B cell (primary cell): ENCODE measurements around the gene NKX1-2. TPM values are rescaled to one million over a fixed set of nuclear protein-coding genes. Genes with fewer than 3 reads are reported as not detected.

Source experiments
- ATAC-seq: fragments of 200-7000 bp; cut with Tn5 transposase; one replicate; pipeline ENCODE4 v1.10.0; 2021; ENCODE audit warnings: low read depth, mild to moderate bottlenecking, moderate number of reproducible peaks, moderate library complexity
- CTCF ChIA-PET: fragments of 350-600 bp; sonication (Branson Sonifier 250); formaldehyde crosslinking; loops from one replicate; lab custom pipeline; 2021; ENCODE audit warnings: antibody characterized with exemption, inconsistent platforms; lab: Charles Lee
- POLR2A ChIA-PET: fragments of 350-600 bp; sonication (Branson Sonifier 250); formaldehyde crosslinking; loops from one replicate; lab custom pipeline; 2021; ENCODE audit warnings: antibody characterized with exemption; lab: Charles Lee
- DNase-seq: peaks from one replicate; pipeline ENCODE4 v3.0.0; 2013
- H2AFZ ChIP-seq: 2 replicates; pipeline ENCODE4 v1.6.1; 2012; ENCODE audit warnings: mild to moderate bottlenecking, low read depth, low read length; ENCODE audit not compliant: insufficient read depth, poor library complexity, severe bottlenecking
- H3K27ac ChIP-seq, 2 donors: 1 replicate in 1 of 2; 2 replicates in 1 of 2; pipeline ENCODE4 v1.5.1; 2012 to 2013; ENCODE audit warnings: low read length in 2 of 2, mild to moderate bottlenecking in 2 of 2, moderate library complexity in 1 of 2
- H3K27me3 ChIP-seq, 4 experiments: fragments of 200-600 bp in 1 of 4; sonication (generic) in 1 of 4; replicated peaks in 1 of 4; 1 replicate in 2 of 4; 2 replicates in 2 of 4; pipeline versions ENCODE4 v1.6.1 to v1.7.0; 2013 to 2016; ENCODE audit warnings: low read length in 3 of 4, mild to moderate bottlenecking in 2 of 4, mixed read lengths in 1 of 4, moderate library complexity in 1 of 4; ENCODE audit not compliant: insufficient read depth in 4 of 4, control insufficient read depth in 3 of 4; ENCODE audit errors: control extremely low read depth in 1 of 4
- H3K36me3 ChIP-seq, 2 experiments: replicated peaks in 1 of 2; 1 replicate in 1 of 2; 2 replicates in 1 of 2; pipeline versions ENCODE4 v1.6.1 to v1.7.1; 2013; ENCODE audit warnings: low read length in 1 of 2; ENCODE audit not compliant: insufficient read depth in 2 of 2, control insufficient read depth in 1 of 2; ENCODE audit errors: control extremely low read depth in 1 of 2, extremely low read depth in 1 of 2
- H3K4me1 ChIP-seq, 2 donors: fragments of 200-600 bp in 1 of 2; sonication (generic) in 1 of 2; 1 replicate in 1 of 2; 2 replicates in 1 of 2; pipeline versions ENCODE4 v1.5.1 to v1.6.1; 2013 to 2017; ENCODE audit warnings: low read length in 2 of 2; ENCODE audit not compliant: control insufficient read depth in 2 of 2, insufficient read depth in 2 of 2
- H3K4me2 ChIP-seq: replicated peaks from 2 replicates; pipeline ENCODE3; 2012; ENCODE audit warnings: mild to moderate bottlenecking, low read depth, low read length; ENCODE audit not compliant: poor library complexity, severe bottlenecking
- H3K4me3 ChIP-seq, 5 experiments: fragments of 200-600 bp in 1 of 5; sonication (generic) in 1 of 5; 1 replicate in 3 of 5; 2 replicates in 2 of 5; pipeline versions ENCODE4 v1.5.1 to v1.7.0; 2011 to 2016; ENCODE audit warnings: low read length in 4 of 5, mild to moderate bottlenecking in 4 of 5, low read depth in 2 of 5, control low read depth in 1 of 5, moderate library complexity in 1 of 5; ENCODE audit not compliant: insufficient read depth in 1 of 5; ENCODE audit errors: control extremely low read depth in 1 of 5, extremely low read depth in 1 of 5
- H3K79me2 ChIP-seq: fragments of 200-600 bp; sonication (generic); one replicate; pipeline ENCODE4 v1.6.0; 2016; ENCODE audit warnings: low read length; ENCODE audit not compliant: control insufficient read depth, insufficient read depth
- H3K9ac ChIP-seq: fragments of 200-600 bp; sonication (generic); 2 replicates; pipeline ENCODE4 v1.6.1; 2017; ENCODE audit warnings: mild to moderate bottlenecking, low read length, moderate library complexity
- H3K9me3 ChIP-seq, 3 donors: one replicate each; pipeline versions ENCODE4 v1.6.1 to v1.7.1; 2013; ENCODE audit warnings: low read length in 2 of 3; ENCODE audit not compliant: control insufficient read depth in 2 of 3, insufficient read depth in 1 of 3; ENCODE audit errors: control extremely low read depth in 1 of 3
- H4K20me1 ChIP-seq: 2 replicates; pipeline ENCODE4 v1.6.0; 2012; ENCODE audit warnings: mild to moderate bottlenecking, low read length; ENCODE audit not compliant: insufficient read depth, control insufficient read depth, poor library complexity, severe bottlenecking
- H3K27ac Mint-ChIP-seq: one replicate; pipeline ENCODE4 v1.8.0; 2021; ENCODE audit warnings: mixed read lengths
- H3K27me3 Mint-ChIP-seq: one replicate; pipeline ENCODE4 v1.8.0; 2021; ENCODE audit warnings: mixed read lengths
- H3K4me1 Mint-ChIP-seq: one replicate; pipeline ENCODE4 v1.8.0; 2021; ENCODE audit warnings: mixed read lengths
- H3K4me3 Mint-ChIP-seq: one replicate; pipeline ENCODE4 v1.8.0; 2021; ENCODE audit warnings: mixed read lengths
- H3K9me3 Mint-ChIP-seq: one replicate; pipeline ENCODE4 v1.8.0; 2022; ENCODE audit warnings: mixed read lengths; ENCODE audit not compliant: insufficient read depth
- EZH2 ChIP-seq: IDR thresholded peaks from 2 replicates; pipeline ENCODE4 v1.6.1; 2012; ENCODE audit warnings: borderline replicate concordance, low read depth, mild to moderate bottlenecking, moderate library complexity, low read length; ENCODE audit not compliant: insufficient read depth, poor library complexity, severe bottlenecking
- WGBS: methylation state at CpG from one replicate; pipeline ENCODE4 v1.1.5; 2013; ENCODE audit warnings: missing lambda C conversion rate; ENCODE audit not compliant: insufficient coverage; 5-methylcytosine and 5-hydroxymethylcytosine counted together
- intact Hi-C: fragments of 100-400 bp; cut with micrococcal nuclease; formaldehyde crosslinking; loops from one replicate; pipeline ENCODE4 v1.10.0; 2022
- polyA plus RNA-seq: library from polyadenylated mRNA; depleted of rRNA; stranded (reverse); fragments of >200 nt; gene quantifications from 2 replicates; pipeline ENCODE4 v1.2.3, GENCODE V29; 2012
- total RNA-seq, 2 donors: library from RNA; stranded (reverse); fragments of 120-200 nt in 1 of 2; gene quantifications; 1 replicate in 1 of 2; 2 replicates in 1 of 2; pipeline versions ENCODE4 v1.2.3 to v1.2.4, GENCODE V29; 2013 to 2022
- TF ChIP-seq, protein P1 (sequence below): fragments of 200-600 bp; IDR thresholded peaks from one replicate; pipeline ENCODE4 v1.8.0; 2022; ENCODE audit warnings: antibody characterized with exemption, mild to moderate bottlenecking

The NKX1-2 gene
- total and polyA plus RNA-seq, 2 donors (not counting 1 experiment from before 2014, with no cell fraction given), result not detected

DNA sequence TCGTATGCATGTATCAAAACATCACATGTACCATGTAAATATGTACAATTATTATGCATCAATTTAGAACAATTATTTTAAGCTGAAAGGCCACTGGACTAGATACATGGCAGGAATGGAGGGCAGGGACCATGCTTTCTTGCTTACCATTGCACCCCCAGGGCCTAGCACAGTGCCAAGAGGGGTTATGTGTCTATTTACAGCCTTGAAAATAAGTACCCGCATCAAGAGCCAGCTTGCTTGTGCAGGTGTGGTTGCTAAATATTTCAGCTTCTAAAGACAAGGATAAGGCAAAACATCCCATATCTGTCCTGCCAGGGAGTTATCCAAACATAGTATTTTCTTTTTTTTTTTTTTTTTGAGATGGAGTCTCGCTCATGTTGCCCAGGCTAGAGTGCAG is 16.4 kb downstream of the NKX1-2 start:
- CTCF ChIA-PET, result no interaction called here
- H3K27me3 ChIP-seq, result peaks cover 0 to 9% (median 4%) of the 10 kb centered on the region in 4 experiments
- H3K4me1 ChIP-seq, result peaks cover 4 to 10% of the 10 kb centered on the region in 2 donors
- Mint-ChIP-seq H3K9me3 (no peaks in the 10 kb centered on the region), H3K4me1 (peaks cover 6% of the 10 kb centered on the region), H3K27ac (no peak overlapping the region), H3K27me3 (peaks cover 21% of the 10 kb centered on the region), H3K4me3 (no peak overlapping the region)
- H3K9ac ChIP-seq, result no peak overlapping the region
- POLR2A ChIA-PET, result interaction anchor here (0.6 kb wide), 1 partner anchor 327 kb away, joined by 3 read pairs; no protein-coding TSS in a partner anchor
- H3K9me3 ChIP-seq, result no peaks in the 10 kb centered on the region
- no peak overlapping the region for H3K4me2 ChIP-seq
- no peak overlapping the region for H3K4me3 ChIP-seq
- DNase-seq, result no peak
- intact Hi-C loops, result no loop called here
- no peaks in the 10 kb centered on the region for H3K36me3 ChIP-seq
- H3K79me2 ChIP-seq, result no peaks in the 10 kb centered on the region
- H2AFZ ChIP-seq, result no peak overlapping the region
- TF ChIP-seq, protein P1, sequence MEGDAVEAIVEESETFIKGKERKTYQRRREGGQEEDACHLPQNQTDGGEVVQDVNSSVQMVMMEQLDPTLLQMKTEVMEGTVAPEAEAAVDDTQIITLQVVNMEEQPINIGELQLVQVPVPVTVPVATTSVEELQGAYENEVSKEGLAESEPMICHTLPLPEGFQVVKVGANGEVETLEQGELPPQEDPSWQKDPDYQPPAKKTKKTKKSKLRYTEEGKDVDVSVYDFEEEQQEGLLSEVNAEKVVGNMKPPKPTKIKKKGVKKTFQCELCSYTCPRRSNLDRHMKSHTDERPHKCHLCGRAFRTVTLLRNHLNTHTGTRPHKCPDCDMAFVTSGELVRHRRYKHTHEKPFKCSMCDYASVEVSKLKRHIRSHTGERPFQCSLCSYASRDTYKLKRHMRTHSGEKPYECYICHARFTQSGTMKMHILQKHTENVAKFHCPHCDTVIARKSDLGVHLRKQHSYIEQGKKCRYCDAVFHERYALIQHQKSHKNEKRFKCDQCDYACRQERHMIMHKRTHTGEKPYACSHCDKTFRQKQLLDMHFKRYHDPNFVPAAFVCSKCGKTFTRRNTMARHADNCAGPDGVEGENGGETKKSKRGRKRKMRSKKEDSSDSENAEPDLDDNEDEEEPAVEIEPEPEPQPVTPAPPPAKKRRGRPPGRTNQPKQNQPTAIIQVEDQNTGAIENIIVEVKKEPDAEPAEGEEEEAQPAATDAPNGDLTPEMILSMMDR, result no peak
- no peak for TF ChIP-seq EZH2
- no peaks in the 10 kb centered on the region for H4K20me1 ChIP-seq
- WGBS, result 60% methylated on average over 1 of the region's 3 CpGs
- H3K27ac ChIP-seq, result no peak overlapping the region
- no peak for ATAC-seq

DNA sequence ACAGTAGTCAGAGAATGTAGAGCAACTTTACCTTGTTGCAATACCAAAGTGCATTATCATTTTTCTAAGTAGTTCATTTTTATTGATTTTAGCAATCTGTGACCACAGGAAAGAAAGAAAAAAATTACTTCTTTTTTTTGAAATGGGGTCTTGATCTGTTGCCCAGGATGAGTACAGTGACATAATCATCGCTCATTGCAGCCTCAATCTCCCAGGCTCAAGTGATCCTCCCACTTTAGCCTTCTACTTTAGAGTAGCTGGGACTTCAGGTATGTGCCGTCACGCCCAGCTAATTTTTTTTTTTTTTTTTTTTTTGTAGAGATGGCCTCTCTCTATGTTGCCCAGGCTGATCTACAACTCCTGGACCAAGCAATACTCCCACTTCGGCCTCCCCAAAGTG is 19.8 kb downstream of the NKX1-2 start:
- Histone ChIP-seq H3K9ac (no peak overlapping the region), H3K36me3 (no peaks in the 10 kb centered on the region), H3K27ac (no peak overlapping the region), H4K20me1 (no peaks in the 10 kb centered on the region), H3K27me3 (peaks cover 0 to 7% (median 4%) of the 10 kb centered on the region in 4 experiments), H3K4me3 (no peak overlapping the region), H3K9me3 (no peaks in the 10 kb centered on the region), H3K4me2 (no peak overlapping the region), H3K4me1 (no peaks in the 10 kb centered on the region), H2AFZ (no peak overlapping the region), H3K79me2 (no peaks in the 10 kb centered on the region)
- Mint-ChIP-seq H3K27me3 (peaks cover 23% of the 10 kb centered on the region), H3K27ac (no peak overlapping the region), H3K4me3 (no peak overlapping the region), H3K9me3 (no peaks in the 10 kb centered on the region), H3K4me1 (no peaks in the 10 kb centered on the region)
- WGBS, result 100% methylated on average over 1 of the region's 4 CpGs
- ChIA-PET POLR2A (interaction anchor here (0.6 kb wide), 1 partner anchor 18 kb away, joined by 3 read pairs; no protein-coding TSS in a partner anchor), CTCF (interaction anchor here (1.4 kb wide), 1 partner anchor 26 kb away, joined by 3 read pairs; no protein-coding TSS in a partner anchor)
- no peak for ATAC-seq
- TF ChIP-seq, protein P1, result no peak
- no peak for DNase-seq
- intact Hi-C loops, result no loop called here
